ENCODE measurements around the gene FAM219B.

- no peak for TF ChIP-seq CTCF (IDR thresholded peaks at IDR 0.05)
- TF ChIP-seq POLR2AphosphoS5 (IDR thresholded peaks at IDR 0.05) = no peak
- TF ChIP-seq POLR2A (IDR thresholded peaks at IDR 0.05) = no peak
- no peak for TF ChIP-seq EP300 (IDR thresholded peaks at IDR 0.05)
Observed at GRCh38 chr15:74908635-74909034, 2.0 kb upstream of the FAM219B start.
